Measurements from ENCODE around the gene OXSR1.
"Not testable (repeated sequence)": the region's sequence is repeated elsewhere in the genome, so short reads cannot be mapped to it uniquely, and the experiment has no call there.

Gene OXSR1

DNA sequence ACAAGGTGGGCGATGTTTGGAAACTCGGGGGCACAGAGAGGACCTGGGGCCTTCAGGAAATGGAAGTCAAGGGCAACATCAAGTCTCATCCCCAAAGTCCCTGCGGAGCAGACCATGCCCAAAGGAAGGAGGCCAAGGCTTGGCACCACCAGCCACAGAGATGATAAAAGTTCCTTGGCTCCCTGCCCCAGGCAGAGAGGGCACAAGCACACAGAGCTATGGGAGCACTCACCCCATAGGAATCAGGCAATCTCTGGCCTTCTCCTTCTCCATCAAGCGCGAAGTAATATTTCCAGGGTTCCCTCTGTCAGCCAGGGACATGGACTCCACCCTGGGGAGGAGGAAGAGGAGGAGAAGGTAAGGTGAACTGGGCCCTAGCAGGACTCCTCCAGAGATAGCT lies 36.3 kb upstream of the OXSR1 start:
- DNase-seq (ENCODE audit: low read depth): no peak
- no peak for TF ChIP-seq CTCF (conservative IDR thresholded peaks at IDR 0.05; ENCODE audit: low read depth, low read length)
- H3K4me3 ChIP-seq (ENCODE audit: low read depth, low read length): no peak overlapping the region

- TF ChIP-seq CTCF (conservative IDR thresholded peaks at IDR 0.05; ENCODE audit: low read depth, low read length): no peak
- H3K4me3 ChIP-seq (ENCODE audit: low read depth, low read length): no peak overlapping the region
- no peak for DNase-seq (ENCODE audit: low read depth)
These were observed 34.7 kb upstream of the OXSR1 start for GRCh38 chr3:38130631-38131065.

DNA sequence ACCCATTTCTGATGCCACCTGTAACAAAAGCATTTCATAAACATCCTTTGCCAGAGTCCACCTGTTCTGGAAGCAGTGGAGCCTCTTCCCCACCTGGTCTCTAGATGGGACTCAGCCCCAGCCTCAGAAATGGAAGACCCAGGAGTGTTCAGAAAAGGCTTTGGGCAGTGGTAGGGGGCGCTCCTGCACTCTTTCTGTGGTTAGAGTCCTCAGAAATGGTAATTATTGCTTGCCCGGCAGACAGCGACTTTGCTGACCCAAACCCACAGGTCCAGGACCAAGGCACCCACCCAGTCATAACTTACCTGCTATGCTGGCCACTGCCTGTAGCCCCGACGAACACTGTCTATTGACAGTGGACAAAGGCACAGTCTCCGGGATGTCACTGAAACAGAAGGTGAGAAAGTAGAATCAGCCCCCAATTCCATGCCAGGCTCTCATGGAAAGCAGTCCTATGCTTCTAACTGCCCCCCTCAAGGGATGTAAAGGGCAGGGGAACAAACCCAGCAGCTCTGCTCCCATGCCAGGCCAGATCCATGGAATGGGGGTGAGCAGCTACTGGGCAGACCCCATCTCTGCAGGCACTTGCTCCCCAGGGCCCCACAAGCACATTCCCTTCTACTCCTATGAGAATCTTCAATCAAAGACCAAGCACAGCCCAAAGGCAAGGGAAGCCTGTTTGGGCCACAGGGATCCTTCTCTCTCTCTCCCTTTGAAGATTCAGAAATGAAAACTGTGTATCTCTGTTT lies 33.5 kb upstream of the OXSR1 start:
- peak; percentile 69 for DNase-seq (ENCODE audit: low read depth)
- peak; percentile 84 for TF ChIP-seq CTCF (conservative IDR thresholded peaks at IDR 0.05; ENCODE audit: low read depth, low read length)

GRCh38 chr3:38133209-38133556 lies 32.2 kb upstream of the OXSR1 start:
- no peak overlapping the region for H3K4me3 ChIP-seq (ENCODE audit: low read depth, low read length)
- DNase-seq (ENCODE audit: low read depth): no peak
- TF ChIP-seq CTCF (conservative IDR thresholded peaks at IDR 0.05; ENCODE audit: low read depth, low read length): no peak

More for the DNA sequence above, 33.5 kb upstream of the OXSR1 start:
- H3K4me3 ChIP-seq (ENCODE audit: low read depth, low read length): no peak overlapping the region

GRCh38 chr3:38133557-38134405 lies 31.6 kb upstream of the OXSR1 start:
- no peak for TF ChIP-seq CTCF (conservative IDR thresholded peaks at IDR 0.05; ENCODE audit: low read depth, low read length)
- no peak for DNase-seq (ENCODE audit: low read depth)
- no peak overlapping the region for H3K4me3 ChIP-seq (ENCODE audit: low read depth, low read length)

- not testable (repeated sequence) for H3K4me3 ChIP-seq (ENCODE audit: low read depth, low read length); DNase-seq (ENCODE audit: low read depth)
These were observed 30.7 kb upstream of the OXSR1 start for GRCh38 chr3:38134517-38135143.

DNA sequence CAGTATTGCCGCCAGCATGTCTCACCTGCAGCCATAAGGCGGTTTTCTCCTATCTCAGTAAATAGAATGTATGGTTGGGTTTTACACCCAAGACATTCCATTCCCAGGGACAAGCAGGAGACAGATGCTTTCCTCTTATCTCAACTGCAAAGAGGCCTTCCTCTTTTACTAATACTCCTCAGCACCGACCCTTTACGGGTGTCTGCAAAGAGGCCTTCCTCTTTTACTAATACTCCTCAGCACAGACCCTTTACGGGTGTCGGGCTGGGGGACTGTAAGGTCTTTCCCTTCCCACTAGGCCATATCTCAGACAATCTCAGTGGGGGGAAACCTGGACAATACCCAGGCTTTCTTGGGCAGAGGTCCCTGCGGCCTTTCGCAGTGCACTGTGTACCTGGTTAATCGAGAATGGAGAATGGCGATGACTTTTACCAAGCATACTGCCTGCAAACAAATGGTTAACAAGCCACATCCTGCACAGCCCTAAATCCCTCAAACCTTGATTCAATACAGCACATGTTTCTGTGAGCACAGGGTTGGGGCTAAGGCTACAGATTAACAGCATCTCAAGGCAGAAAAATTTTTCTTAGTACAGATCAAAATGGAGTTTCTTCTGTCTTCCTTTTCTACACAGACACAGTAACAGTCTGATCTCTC lies 29.6 kb upstream of the OXSR1 start:
- DNase-seq (ENCODE audit: low read depth): peak; percentile 15

More for the DNA sequence above, 29.6 kb upstream of the OXSR1 start:
- H3K4me3 ChIP-seq (ENCODE audit: low read depth, low read length): peak overlapping the region; percentile 92

Measured in choroid plexus epithelial cell (primary cell).